Stimulated activated CD8-positive, alpha-beta memory T cell treated with anti-CD3 and anti-CD28 coated beads, Interleukin-12 subunit alpha, Interleukin-12 subunit beta, amount 100 ng/mL, for 4 hours (primary cell): ENCODE results near the gene RABGGTA.
"Not testable (repeated sequence)": the region's sequence is repeated elsewhere in the genome, so short reads cannot be mapped to it uniquely, and the experiment has no call there.

Experiments used
- DNase-seq: peaks from one replicate; pipeline ENCODE4 v3.0.0-alpha.2; 2020; ENCODE audit warnings: low read depth

Gene RABGGTA

DNA sequence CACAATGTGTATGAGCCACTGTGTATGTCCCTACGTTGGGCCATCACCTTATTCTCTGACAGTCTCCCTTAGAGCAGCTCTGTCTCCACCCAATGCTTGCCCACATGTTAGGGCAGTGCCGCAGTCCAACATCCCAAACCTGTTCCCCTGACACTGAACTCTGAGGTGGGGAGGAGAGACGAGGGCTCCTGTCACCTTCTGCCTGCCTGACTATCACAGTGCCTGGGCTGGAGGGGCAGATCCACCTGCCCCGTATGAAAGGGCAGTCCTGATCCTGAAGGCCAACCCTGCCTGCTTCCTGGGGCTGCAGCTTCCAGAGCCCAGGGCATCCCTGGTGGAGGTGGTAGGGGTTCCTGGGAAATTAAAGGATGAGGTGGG, 10.6 kb downstream of the RABGGTA start:
- no peak for DNase-seq

- DNase-seq = no peak
Measured at GRCh38 chr14:24260026-24260779, 11.2 kb downstream of the RABGGTA start.

DNA sequence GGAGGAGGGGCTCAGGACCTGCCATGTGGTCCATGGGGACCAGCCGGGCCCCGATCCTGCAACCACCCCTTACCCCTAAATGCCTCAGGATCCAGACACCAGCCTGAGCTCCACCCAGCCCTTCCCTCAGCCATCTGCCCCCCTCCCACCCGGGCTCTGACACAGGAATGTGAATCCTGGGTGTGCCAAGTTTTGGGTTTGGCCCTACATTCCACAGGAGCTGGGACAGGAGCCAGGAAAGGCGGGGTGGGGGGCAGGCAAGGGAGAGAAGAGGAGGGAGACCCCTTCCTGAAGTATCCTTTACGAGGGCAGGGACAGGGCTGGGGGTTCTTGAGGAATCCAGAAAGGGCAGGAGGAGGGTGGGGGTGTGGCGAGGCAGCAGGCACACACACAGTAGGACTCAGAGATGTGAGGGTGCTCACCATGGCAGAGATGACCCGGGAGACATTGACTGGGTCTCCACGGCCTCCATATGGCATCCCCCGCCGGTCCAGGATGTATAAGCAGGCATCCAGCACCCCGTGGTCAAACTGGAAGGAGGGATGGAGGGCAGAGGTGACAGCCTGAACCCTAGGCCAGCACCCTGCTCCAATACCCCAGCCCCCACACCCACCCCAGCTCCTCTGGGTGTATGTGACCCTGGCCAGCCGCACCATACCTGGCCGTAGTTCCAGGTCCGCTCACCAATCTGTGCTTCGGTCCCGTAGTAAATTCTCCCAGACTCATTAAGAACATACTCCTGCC, 11.9 kb downstream of the RABGGTA start:
- DNase-seq = no peak

DNA sequence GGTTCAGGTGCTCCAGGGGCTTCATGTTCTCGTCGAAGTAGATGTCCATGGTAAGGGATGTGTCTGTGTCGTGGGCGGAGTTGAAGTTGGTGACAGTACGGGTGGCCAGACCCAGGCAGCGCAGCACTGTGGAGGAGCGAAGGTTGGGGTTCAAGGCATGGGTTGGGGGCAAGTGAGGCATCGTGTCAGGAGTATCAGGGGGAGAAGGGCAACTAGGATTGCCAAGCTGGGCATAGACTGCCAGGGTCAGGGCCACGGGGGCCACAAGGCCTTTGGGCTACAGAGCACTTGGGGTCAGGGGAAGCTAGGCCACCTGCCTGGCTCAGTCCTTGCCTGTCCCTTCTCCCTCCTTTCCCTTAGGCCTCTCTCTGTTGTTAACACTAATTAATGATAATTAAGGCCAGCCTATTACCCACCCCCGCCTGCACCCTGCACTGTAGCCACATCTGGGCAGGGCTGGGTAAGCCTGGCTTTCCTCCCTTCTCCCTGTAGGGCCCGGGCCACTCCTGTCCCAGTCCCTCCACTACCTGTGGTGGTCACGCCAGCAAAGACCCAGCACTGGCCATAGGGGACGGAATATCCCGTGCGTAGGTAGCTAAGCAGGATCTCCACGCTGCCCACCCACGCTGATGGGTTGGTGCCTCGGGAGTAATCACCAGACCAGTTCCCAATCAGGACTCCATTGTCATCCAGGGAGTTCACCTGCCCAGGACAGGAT, 12.7 kb downstream of the RABGGTA start:
- DNase-seq = no peak

GRCh38 chr14:24258119-24258518, 13.3 kb downstream of the RABGGTA start:
- no peak for DNase-seq

DNA sequence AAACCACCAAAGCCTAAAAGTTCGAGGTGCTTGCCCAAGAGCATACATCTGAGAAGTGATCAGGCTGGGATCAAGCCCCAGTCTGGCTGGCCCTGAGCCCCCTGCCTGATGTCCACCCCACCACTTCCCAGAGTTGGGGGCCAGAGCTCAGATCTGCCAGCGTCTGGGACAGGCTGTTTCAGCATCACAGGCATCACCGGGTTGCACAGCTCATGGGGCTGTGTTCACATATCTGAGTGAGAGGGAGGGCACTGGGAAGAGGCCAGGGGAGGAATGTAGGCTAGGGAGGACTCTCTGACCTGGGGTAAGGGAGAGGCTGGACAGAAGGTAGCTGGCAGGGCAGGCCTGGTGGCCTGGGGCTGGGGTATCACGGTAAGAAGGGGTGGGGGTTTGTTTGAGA, 14.4 kb downstream of the RABGGTA start:
- no peak for DNase-seq

- DNase-seq = no peak
Measured at GRCh38 chr14:24255931-24256711, 15.3 kb downstream of the RABGGTA start.

DNA sequence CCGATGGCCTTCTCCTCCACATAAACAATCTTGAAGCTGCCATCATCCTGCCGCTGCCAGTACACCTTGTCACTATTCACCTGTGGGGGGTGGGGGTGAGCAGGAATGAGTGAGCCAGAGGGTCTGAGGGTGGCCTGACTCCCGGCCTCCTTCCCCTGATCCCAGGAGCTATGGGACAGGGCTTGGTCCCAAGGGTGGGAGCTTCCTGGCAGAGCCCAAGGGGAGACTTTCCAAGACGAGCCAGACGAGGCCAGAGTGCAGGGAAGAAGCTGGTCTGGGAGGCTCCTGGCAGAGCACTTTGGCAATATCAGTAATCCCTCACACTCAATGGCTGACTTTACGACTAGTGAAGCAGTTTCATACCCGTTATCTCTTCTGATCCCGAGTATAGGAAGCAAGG, 16.0 kb downstream of the RABGGTA start:
- DNase-seq = no peak

DNA sequence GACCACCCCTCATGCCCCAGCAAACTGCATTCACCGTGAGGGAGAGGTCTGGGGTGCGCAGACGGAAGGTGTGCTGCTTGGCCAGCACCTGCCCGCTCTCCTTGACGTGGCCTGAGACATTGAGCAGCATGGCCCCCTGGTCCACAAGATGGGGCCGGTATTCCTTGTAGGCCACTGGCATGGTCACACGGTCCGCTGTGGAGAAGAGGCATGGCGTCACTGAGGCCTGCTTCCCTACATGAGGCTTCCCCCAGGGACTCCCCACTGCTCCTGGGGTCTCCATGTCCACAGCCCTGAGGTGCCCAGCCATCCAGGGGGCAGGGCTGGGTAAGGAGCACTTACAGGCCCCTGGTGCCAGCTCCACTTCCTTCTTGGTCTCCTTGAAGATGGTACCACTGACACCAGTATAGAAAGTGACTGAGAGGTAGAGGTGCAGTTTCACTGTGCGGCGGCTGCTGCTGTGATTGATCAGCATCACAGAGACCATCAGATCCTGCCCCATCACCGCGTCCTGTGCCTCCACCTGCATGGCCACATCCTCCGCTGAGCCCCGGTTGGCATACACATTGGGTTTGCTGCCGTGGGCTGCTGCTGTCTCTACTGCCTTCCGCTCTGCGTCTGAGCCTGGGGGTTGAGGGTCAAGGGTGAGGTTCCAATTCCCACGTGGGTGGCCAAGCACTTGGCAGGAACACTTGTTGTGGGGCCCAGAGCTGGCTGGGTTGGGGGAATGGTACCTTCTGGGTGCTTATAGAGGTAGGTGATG, 16.6 kb downstream of the RABGGTA start:
- DNase-seq = no peak

DNA sequence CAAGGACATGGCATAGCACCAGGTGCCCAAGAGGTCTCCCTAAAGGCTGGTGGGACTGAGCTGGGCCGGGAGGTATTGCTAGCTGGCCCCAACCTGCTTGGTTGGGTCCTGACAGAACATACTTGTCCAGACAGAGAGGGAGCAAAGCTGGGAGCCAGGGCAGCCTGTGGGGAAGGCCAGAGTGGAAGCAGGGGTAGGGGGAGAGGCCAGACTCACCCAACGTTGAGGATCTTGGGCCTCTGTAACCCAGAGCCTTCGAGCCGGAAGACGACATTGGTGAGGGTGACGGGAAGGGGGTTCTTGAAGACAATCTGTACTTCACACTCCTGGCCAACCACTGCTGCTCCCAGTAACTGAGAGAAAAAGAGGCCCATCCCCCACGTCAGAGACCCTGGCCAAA, 17.5 kb downstream of the RABGGTA start:
- no peak for DNase-seq

- DNase-seq = no peak
Measured at GRCh38 chr14:24252289-24253124, 18.9 kb downstream of the RABGGTA start.

- no peak for DNase-seq
Measured at GRCh38 chr14:24251880-24252288, 19.5 kb downstream of the RABGGTA start.

DNA sequence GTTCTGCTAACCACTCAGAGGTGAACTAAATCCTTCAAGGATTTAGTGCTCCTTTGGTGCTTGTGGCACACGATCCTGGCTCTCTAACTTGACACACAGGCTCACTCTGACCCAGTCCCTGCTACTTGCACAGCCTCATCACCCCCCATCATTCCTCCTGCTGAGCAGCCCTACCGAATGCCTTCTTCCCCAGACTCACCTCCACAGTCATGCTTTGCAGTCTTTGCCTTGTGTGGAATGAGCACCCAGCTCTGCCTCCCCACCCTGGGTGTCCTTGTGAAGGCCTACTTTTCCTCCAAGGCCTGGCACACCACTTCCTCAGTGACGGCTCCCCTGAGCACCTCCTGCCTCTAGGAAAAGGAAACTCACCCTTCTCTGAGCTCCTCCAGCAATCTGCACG, 21.0 kb downstream of the RABGGTA start:
- no peak for DNase-seq

- DNase-seq = no peak
Measured at GRCh38 chr14:24249230-24250021, 22.0 kb downstream of the RABGGTA start.

- DNase-seq = no peak
Measured at GRCh38 chr14:24247422-24247821, 24.0 kb downstream of the RABGGTA start.

- no peak for DNase-seq
Measured at GRCh38 chr14:24246765-24247212, 24.6 kb downstream of the RABGGTA start.

- not testable (repeated sequence) for DNase-seq
Measured at GRCh38 chr14:24245350-24245749, 26.0 kb downstream of the RABGGTA start.

DNA sequence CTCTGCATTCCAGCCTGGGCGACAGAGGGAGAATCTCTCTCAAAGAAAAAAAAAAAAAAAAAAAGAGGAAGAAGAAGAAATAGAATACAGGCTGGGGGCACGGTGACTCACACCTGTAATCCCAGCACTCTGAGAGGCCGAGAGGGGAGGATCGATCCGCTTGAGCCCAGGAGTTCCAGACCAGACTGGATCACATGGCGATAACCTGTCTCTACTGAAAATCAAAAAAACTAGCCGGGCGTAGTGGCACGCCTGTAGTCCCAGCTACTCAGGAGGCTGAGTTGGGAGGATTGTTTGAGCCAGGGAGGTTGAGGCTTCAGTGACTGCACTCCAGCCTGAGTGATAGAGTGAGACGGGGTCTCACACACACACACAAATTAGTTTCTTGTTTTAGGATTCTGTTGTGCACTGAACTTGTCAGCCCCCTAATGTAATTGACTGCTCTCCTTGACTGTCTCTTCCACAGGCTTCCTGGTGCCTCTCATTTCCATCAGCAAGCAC, 28.0 kb downstream of the RABGGTA start:
- DNase-seq = no peak

- no peak for DNase-seq
Measured at GRCh38 chr14:24241829-24242443, 29.5 kb downstream of the RABGGTA start.
